HG03558 (cell line): ENCODE data around the gene PRKCH.

Experiments
- ATAC-seq: cut with Tn5 transposase; IDR thresholded peaks from one replicate; pipeline ENCODE4 v1.9.1; 2021; ENCODE audit warnings: moderate number of reproducible peaks; ENCODE audit not compliant: unreplicated experiment; ENCODE audit errors: extremely low read depth

Gene PRKCH

DNA sequence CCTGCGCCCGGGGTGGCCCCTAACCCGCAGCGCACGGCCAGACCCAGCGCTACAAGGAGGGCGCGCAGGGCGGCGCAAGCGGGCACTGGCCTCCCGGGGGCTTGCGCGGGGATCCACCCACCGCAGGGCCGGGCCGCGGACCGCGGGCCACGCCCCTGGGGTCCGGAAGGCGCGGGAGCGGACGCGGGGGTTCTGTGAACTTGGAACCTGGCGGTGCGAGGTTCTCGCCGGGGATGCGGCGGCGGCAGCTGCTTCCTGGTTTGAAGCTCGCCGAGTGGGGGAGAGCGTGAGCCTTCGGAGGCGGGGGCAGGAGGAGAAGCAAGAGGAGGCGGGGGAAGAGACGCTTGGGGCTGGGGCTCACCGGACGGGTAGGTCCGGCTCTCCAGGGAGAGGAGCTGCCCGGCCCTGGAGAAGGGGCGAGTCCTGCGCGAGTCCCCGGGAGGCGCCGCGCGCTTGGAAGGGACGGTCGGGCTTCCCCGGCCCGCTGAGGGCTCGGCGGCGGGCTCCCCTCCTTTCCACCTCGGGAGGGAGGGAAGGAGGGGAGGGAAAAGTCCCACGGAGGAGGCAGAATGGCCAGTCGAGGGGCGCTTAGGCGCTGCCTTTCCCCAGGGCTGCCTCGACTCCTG, at the start of gene PRKCH:
Gene PRKCH, plus strand, starts transcription at position 195 of the 626 bp plus-strand sequence. CDS start 523 bp downstream, outside the sequence.
- no peak for ATAC-seq

DNA sequence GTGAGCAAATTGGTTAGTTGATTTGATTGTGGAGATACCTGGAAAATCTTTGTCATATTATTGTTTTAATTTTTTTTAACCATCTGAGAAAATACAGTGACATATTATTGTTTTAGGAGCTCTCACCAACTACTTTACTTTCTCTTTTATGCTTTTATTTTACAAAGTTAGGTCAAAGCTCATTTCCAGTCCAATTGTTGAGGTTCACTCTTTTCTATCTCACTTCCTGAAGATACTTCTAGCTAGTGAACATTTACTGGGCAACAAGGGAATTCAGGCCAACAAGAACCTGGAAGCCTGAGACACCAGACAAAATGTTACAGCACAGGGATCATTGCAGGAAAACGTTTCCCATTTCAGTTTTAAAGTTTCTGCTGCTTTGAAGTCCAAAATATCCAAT, 44.1 kb upstream of the PRKCH start:
- no peak for ATAC-seq

DNA sequence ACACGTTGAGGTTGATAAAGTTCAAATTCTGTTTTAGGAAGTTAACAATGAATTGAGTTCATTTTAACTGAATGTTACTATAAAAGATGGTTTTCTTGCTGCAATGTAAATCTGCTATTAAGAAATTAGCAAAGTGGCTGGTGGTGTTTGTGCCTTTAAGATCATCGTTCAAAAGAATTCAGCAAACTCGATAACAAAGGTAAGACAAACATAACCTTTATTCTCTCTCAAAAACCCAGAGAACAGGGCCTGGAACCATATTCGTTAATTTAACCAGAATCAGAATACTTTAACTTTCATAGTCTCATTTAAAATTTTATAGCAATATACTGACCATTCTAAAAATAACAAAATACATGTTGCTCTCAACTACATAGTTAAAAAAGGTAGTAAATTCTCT, 43.6 kb upstream of the PRKCH start:
- no peak for ATAC-seq

DNA sequence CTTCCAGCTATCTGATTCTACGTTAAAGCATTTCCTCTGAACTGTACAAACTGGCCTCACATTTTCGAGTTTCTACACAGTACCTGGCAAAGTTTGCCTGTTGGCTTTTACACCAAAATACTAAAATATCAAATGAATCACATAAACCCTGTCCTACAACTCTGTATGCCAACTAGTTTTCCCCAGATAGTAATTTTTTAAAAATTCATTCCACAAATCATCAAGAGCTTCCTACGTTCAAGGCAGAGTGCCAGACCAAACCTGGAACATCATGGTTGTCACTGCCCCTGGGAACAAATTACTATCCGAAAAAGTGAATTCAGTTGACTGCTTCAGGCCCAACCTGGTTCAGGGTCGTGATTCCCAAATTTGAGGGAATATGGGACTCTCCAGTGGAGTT, 42.3 kb upstream of the PRKCH start:
- no peak for ATAC-seq

DNA sequence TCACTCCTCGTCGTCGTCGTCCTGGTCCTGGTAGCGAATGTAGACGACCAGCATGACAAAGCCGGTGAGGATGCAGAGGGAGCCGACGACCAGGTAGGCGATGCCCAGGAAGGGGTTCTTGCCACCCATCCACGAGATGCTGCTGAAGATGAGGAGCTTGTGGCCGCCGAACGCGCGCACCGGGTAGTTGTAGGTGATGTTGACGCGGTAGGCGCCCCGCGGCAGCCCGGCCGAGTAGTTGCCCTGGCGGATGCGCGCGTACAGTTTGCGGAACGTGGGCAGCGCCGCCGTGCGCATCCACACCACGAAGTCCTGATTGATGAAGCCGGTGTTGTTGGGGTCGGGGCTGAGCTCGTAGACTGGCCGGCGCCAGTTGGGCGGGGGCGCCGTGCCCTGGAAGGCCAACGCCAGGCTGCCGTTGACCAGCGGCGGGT, 41.3 kb upstream of the PRKCH start:
- no peak for ATAC-seq

DNA sequence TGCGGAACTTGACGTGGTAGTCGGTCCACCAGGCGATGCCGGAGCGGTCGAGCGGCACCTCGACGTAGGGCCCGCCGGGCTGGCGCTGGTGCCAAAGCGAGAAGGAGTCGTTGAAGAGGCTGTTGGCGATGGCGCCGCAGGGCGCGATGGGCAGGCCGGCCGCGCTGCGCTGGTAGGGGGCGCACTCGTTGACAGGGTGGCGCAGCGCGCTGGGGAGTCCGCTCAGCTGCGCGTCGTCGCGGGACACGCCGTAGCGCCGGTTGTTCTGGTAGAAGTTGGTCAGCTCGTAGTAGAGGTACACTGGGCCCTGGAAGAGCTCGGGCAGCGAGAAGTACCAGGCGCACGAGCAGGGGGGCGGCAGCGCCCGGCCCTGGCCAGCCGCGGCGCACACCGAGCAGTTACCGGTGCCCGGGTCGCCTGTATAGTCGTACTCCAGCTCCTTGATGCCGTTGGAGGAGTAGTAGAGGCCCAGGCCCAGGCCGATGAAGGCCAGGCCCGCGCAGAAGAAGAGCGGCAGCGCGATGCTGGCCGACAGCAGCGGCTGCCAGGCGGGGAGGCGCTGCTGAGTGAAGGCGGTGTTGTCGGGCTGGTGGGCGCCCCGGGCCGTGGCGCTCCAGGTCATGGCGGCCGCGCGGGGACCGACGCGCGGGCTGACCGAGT, 40.7 kb upstream of the PRKCH start:
- ATAC-seq: no peak

DNA sequence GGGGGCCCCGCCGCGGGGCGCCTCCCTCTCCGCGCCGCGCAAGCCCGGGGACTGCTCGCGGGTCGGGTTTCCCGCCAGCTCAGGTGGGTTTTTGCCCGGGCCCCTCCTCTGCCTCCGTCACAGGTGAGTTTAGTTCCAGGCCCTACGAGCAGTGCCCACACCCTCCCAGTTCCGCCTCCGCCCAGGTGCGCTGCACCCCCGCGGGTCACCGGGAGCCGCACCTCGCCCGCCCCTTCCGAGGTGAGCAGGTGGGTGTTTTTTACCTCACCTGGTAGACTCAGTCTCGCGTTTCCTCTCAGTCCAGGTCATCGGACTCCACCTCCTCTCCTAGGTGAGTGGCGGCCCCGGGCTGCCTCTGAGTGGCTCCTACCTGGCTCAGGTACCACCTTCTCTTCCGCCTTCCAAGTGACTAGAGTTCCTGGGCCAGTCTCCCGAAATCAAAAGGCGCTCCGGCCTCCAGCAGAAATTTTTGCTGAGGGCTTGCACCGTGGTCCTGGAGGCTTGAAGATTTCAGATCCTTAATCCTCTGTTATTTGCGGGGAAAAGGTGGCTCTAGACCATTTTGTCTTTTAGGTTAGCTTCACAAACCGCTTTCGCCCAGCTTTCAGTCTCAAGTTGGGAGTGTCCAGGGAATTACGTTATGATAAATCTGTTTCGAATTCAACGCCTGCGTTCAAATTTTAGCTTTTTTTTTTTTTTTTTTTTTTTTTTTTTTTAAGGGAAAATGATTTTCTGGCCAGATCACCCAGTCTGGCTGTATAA, 40.0 kb upstream of the PRKCH start, which contains the start of gene TMEM30B:
Gene TMEM30B, minus strand, starts transcription at position 153 of the 762 bp plus-strand sequence. CDS start 191 bp downstream, outside the sequence.
- no peak for ATAC-seq

DNA sequence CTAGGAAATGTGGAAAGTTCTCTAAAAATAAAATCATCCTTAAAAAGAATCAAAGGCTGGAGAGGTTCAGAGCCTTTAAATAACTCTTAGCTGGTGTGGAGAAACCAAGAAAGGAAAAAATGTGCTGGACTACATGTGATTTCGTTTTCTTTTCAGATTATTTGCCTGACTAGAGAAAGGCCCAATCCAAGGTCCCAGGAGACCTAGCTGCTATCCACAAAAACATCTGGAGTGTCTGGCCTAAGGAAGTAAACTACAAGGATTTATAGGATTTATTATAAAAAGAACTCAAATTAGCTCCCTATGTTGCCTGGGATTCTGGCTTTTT, 39.5 kb upstream of the PRKCH start:
- no peak for ATAC-seq

DNA sequence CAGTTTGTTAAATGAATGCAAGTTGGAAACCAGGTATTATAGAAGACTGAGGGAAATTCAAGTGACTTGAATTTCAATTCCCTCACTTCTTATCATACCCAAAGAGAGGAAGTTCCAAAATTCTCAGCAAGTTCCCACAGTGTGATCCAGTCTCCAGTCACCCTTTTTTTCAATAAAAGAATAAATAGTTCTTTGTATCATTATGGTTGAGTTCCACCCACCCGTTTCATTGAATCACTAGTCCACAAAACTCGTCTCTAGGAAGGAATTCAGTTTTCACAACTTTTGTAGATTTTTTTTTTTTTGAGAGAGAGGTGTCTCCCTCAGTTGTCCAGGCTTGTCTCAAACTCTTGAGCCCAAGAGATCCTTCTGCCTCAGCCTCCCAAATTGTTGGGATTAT, 38.6 kb upstream of the PRKCH start:
- no peak for ATAC-seq

DNA sequence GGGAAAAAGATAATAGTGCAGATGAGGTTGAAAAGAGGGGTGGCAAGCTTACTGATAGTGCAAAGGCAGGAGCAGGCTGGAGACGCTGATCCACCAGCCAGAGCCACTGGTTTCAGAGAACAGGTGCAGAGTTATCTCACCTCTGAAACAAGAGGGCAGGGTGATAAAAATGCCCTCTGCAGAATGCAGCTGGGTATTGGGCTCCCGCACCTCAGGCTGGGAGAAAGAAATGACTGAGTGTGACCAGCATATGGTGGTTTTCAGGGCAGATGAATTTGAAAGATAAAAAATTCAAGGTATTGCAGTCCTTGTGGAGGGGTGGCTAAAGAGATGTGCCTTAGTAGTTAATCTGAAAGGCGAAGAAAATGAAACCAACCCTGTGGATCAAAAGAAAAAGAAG, 37.4 kb upstream of the PRKCH start:
- ATAC-seq: no peak

DNA sequence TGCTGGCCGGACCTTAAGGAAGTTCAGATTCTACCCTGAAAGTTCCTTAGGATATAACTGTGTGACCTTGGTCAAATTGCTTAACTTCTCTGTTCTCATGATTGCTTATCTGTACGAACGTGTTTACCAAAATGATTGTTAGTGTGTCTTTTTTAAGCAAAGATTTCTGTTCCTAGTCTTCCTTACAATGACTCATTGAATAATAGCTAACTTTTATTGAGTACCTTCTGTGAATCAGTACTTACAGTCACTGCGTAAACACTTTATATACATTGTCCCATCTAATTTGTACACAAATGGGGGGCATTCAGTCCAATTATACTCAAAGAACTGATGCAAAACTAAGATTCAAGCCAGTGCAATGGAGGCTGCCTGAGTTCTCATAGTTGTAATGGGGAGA, 36.0 kb upstream of the PRKCH start:
- no peak for ATAC-seq

DNA sequence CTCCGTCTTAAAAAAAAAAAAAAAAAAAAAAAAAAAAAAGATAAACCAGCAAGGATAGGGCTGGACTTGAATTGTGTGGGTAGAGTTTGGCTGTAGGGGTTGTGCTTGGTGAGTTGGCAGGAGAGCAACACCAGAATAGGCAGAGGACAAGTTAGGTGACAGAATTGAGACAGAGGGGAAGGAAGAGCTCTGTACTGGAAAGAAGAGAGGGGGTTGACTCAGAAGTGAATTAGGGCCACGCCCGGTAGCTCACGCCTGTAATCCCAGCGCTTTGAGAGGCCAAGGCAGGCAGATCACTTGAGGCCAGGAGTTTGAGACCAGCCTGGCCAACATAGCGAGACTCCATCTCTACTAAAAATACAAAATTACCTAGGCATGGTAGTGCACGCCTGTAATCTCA, 34.2 kb upstream of the PRKCH start:
- ATAC-seq: no peak

DNA sequence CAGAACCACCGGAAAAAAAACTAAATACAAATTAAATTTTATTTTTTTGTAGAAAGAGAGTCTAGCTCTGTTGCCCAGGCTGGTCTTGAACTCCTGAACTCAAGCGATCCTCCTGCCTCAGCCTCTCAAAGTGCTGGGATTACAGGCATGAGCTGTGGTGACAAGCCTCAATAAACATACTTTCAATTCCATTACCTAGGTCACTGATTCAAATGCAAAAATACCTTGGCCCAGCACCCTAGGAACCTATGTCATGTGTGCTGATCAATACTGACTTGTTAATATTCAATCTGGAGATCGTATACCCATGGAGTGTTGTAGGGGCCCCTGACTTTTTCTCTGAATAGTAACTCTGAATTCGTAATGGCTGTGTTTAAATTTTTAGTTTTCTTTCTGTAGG, 33.2 kb upstream of the PRKCH start:
- no peak for ATAC-seq

DNA sequence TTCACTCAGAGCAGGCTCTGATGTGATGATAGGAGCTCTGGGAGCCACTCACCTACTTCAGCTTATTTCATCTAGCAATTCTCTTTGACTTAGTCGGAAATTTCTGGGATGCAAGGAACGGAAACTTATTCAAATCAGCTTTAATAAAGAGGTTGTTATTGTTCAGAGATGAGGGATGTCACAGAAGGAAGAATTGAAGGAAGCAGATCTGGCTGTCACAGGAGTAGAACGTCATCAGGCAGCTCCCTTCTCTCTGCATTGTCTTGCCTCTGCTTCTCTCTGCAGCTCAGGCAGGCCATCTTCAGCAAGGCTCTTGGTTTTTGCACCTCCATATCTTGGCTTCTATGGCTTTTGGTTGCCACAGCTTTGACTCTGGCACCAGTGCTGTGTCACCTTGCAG, 32.7 kb upstream of the PRKCH start:
- ATAC-seq: no peak

DNA sequence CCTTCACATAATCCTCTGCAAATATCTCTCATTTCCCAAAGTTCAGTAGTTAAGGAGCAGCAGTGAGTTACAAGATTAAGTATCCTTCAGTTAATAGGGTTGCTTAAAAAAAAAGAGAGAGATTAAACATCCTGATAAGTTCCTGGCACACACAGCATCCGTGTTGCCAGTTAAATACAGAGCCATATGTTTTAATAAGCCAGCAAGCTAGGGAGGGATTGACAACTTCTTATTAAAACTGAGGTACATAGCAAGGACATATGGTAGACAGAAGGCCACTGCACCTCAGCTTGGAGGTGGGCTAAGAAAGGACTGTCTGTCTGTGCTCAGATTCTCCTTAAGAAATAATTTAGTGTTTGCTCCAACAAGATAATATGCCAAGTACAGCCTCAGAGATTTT, 30.7 kb upstream of the PRKCH start:
- no peak for ATAC-seq

DNA sequence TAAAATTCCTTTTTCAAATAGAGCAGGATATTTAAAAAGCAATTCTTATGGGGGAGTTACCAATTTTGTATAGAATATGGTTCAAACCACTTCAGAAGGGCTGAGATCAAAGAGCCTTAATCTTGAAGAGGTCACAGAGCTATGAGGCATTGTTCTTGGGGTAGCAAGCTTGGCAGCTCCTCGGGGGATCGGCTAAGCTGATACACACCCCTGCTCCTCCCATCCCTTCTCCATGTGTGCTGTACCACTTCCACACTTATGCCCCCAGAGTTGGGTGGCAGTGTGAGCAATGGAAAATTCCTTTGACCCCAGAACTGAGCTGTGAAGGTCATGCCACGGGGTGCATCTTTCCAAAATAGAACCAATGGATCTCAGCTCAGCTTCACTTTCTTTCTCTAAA, 25.2 kb upstream of the PRKCH start:
- ATAC-seq: no peak

DNA sequence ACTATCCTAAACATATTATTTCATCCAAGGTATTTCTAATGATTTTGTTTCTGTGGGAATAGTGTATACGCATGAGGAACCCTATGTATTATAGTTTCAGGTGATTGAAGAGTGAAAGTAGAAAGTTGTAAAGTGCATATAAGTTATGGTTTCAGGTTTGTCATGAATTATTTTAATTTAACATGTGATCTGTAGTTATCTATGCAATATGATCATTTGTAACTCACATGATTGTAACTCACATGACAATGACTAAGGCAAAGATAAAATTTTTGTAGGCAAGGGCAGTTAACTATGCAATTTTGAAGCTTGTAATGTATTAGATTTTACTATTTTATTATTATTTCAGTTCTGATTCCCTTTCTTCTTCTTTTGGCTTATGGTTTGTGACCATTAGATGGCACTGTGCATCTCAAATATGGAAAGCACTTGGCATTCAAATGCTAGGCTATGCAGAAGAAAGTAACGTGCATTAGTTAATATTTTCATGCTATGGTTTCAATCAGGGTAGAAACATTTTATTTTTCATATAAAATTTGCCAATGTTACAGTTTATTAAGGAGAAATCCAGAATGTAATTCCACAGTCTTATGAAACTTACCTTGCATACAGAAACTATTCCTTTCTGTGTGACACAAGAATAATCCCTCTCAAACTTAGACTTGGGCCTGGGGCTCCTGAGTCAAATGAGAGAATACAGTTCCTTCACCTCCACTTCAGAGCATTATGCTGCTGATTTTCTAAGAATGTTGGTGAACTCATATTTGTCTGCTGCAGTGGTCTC, 24.5 kb upstream of the PRKCH start:
- no peak for ATAC-seq

DNA sequence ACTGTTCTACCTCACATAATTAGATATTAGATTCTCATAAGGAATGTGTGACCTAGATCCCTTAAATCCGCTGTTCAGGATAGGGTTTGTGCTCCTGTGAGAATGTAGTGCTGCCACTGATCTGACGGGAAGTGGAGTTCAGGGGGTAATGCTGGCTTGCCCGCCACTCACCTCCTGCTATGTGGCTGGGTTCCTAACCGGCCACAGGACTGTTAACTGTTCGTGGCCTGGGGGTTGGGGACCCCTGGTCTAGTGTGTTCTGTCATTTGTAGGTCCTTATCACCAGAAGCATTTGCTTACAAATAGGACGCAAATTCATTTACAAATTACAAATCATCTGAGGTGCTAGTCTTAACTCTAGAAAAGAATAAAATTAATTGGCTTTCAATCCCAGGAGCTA, 23.8 kb upstream of the PRKCH start:
- ATAC-seq: no peak

DNA sequence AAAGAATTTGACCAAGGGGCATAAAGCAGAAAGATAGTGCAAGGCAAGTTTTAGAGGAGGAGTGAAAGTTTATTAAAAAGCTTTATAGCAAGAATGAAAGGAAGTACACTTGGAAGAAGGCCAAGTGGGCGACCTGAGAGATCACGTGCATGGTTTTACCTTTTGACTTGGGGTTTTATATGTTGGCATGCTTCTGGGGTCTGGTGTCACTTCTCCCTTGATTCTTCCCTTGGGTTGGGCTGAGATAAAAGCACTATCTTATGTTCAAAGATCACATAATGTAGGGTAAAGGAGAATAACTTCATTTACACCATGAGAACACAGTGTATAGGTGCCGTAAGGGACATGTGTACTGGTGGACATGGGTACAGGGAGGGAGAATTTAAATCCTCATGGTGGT, 22.6 kb upstream of the PRKCH start:
- ATAC-seq: no peak

DNA sequence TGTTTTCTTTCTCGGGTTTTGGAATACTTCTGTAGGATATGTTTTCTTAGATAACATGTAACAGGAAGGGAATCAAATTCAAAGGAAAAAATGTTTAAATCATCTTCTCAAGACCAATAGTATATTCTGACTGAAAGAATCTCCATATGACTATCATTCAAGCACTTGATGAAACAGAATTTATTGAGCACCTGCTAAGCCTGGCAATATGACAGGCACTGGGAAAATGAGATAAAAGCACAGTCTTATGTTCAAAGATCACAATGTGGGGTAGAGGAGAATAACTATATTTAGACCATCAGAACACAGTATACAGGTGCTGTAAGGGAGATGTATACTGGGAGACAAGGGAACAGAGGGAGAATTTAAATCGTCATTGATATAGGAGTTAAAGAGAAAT, 21.2 kb upstream of the PRKCH start:
- ATAC-seq: no peak

DNA sequence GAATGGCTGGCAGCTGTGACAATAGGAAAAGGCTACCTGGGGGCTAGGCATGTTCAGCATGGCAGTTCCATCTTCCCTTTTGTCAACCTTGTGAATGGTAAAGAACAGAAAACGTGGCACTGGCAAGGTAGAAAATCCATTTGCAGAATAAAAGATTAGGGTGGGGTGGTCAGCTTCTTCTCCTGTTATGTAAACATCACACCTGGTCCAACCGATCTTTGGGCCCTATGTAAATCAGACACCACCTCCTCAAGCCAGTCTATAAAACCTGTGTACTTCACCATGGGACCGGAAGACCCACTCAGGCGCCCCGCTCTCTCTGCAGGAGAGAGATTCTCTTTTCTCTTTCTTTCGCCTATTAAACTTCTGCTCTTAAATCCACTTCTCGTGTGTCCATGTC, 20.6 kb upstream of the PRKCH start:
- ATAC-seq: no peak
